OCI-LY7 (cell line): Measurements from ENCODE around the gene SEPHS2.

Source experiments
- EZH2phosphoT487 ChIP-seq: fragments of 200-600 bp; sonication (generic); IDR thresholded peaks from 2 replicates; pipeline ENCODE4 v1.6.1; 2018; ENCODE audit warnings: low read depth, borderline replicate concordance, mild to moderate bottlenecking, mixed run types, antibody characterized with exemption, low read length, moderate library complexity, mixed read lengths
- TF ChIP-seq, protein P1 (sequence below): fragments of 200-600 bp; sonication (generic); conservative IDR thresholded peaks from 2 replicates; pipeline ENCODE4 v1.5.1; 2014; ENCODE audit warnings: mild to moderate bottlenecking, antibody characterized with exemption, low read length, moderate library complexity, mixed read lengths

DNA sequence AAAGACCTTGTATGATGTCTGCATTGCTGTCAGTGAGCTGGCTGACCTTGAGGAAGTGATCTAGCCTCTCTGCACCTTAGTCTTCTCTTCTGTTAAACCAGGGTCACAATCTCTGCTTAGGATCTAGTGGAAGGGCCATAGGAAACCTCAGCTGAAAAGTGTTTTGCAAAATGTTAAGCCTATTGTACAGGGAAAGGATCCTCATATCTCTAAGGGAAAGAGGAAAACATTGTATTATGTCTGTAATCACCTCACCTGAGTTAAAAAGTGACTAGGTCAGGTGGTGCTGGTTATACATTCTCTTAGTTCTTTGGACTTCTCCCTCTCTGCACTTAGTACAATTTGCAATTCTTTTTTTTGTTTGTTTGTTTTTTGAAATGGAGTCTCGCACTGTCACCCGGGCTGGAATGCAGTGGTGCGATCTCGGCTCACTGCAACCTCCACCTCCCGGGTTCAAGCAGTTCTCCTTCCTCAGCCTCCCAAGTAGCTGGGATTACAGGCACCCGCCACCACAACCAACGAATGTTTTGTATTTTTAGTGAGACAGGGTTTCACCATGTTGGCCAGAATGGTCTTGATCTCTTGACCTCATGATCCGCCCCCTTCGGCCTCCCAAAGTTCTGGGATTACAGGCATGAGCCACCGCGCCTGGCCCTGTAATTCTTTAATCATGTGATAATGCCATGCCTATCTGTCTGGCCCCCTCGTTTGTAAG is 2.0 kb upstream of the SEPHS2 start:
- TF ChIP-seq, protein P1, sequence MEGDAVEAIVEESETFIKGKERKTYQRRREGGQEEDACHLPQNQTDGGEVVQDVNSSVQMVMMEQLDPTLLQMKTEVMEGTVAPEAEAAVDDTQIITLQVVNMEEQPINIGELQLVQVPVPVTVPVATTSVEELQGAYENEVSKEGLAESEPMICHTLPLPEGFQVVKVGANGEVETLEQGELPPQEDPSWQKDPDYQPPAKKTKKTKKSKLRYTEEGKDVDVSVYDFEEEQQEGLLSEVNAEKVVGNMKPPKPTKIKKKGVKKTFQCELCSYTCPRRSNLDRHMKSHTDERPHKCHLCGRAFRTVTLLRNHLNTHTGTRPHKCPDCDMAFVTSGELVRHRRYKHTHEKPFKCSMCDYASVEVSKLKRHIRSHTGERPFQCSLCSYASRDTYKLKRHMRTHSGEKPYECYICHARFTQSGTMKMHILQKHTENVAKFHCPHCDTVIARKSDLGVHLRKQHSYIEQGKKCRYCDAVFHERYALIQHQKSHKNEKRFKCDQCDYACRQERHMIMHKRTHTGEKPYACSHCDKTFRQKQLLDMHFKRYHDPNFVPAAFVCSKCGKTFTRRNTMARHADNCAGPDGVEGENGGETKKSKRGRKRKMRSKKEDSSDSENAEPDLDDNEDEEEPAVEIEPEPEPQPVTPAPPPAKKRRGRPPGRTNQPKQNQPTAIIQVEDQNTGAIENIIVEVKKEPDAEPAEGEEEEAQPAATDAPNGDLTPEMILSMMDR = no peak
- TF ChIP-seq EZH2phosphoT487 = no peak
